ENCODE data around the gene TXNL1. TPM values are rescaled to one million over a fixed set of nuclear protein-coding genes. Genes with fewer than 3 reads are reported as not detected.
"Not testable (repeated sequence)": the region's sequence is repeated elsewhere in the genome, so short reads cannot be mapped to it uniquely, and the experiment has no call there.

TXNL1 gene
- 45.0 TPM for total RNA-seq (ENCODE audit: insufficient read depth, low replicate concordance)

DNA sequence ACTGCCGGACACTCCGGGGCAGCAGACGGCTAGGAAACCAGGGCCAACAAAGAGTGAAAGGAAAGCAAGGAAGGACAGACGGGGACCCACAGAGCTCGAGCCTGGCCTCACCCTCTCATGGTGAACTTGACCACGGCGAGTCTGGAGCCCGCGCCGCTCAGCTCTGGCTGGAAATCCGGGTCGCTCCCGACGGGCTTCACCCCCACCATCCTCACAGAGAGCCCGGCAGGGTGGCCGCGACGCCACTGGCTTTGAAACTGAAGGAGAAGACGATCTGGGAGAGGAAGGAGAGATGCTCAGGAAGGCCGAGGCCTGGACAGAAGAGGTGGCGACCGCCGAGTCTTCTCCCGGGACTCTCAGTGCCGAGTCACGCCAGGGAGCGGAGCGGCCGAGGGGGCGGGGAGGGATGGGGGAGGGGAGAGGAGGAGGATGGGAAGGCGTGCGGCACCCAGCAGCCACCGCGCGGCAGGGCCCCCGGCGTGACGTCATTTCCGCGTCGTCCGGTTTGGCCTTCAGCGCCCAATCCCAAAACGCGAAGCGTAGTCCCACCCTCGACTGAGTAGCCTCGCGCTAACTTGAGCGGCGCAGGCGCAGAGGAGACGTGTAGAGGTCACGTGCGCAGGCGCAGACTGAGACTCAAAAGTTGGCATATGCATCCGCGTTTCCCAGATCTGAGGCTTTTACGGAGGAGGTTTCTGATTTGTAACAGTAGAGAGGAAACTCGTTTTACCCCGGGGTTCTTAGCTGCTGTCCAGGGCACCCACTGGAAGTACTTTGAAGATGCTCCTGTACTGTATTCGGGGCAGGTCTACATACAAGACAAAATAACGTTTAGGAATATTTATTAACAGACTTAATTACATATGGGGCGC lies at the start of gene TXNL1:
Gene TXNL1, minus strand, starts transcription at position 361 of the 872 bp plus-strand sequence. Its CDS starts 152 bp downstream, at position 209.
- DNase-seq (ENCODE audit: low spot score), result peak; percentile 100

DNA sequence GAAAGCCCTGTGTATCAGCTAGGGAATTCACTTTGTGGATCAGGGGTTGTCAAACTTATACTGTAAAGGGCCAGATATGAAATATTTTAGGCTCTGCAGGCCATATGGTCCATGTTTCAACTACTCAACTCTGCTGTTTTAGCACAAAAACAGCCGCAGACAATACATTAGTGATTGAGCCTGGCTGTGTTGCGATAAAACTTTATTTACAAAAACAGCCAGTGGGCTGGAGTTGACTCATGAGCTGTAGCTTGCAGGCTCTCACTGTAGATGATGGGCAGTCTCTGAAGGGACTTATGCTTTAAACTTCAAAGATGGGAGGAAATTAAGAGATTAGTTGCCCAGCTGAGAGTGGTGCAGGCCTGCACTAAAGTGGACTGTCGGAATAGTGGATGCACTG lies 45.9 kb upstream of the TXNL1 start:
- DNase-seq (ENCODE audit: low spot score), result no peak

DNA sequence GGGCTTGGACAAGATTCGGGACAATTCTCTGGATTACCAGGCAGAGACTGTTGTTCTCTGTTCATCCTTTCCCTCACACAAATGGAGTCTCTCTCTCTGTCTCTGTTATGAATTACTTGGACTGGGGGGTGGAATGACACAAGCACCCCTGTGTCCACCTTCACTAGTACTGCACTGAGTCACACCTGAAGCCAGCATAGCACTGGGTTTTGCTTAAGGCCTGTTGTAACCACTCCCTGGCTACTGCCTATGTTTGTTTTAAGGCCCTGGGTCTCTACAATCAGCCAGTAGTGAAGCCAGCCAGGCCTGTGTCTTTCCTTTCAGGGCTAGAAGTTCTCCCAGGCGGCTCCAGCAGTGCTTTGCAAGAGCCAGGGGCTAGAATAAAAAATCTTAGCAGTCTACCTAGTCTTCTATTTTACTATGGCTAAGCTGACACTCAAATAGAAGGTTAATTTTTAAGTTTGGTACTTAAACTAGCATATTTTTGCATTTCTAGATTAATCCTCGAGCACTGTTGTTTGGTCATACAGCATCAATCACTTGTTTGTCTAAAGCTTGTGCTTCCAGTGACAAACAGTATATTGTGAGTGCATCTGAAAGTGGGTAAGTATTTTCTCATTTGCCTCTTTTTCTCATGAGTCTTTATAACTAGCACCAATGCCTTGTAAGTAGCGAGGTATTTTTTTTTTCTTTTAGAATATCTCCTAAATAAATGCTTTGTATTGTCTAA lies 40.6 kb upstream of the TXNL1 start:
- DNase-seq (ENCODE audit: low spot score), result no peak

DNA sequence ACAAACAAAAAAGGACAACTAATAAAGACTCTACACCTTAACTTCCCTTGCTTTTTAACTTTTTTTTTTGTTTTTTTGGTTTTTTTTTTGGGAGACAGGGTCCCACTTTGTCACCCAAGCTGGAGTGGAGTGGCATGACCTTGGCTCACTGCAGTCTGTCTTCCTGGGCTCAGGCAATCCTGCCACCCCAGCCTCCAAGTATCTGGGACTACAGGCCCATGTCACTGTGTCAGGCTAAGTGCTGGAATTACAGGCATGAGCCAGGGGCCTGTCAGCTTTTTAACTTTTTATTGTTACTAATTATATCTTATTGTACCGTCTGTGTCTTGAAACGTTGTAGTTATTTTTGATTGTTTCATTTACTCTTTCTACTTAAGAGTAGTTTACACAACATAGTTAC lies 38.2 kb upstream of the TXNL1 start:
- no peak for DNase-seq (ENCODE audit: low spot score)

DNA sequence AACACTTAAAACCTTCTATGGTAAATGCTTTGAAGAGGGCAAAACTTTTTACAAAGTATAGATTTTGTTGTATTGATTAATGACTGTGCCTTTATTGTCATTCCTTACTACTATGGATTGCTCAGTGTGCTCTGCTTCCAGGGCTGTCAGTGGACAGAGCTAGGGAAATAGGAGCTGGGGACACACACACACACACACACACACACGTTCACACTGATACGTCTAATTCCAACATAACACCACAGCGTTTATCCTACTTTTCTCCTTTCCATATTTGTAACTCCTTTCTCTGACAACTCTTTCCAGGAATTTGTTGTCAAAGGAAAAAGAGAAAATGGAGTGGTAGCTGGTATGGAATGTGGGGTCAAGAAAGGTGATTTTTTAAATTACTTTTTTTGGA lies 34.6 kb upstream of the TXNL1 start:
- DNase-seq (ENCODE audit: low spot score), result no peak

DNA sequence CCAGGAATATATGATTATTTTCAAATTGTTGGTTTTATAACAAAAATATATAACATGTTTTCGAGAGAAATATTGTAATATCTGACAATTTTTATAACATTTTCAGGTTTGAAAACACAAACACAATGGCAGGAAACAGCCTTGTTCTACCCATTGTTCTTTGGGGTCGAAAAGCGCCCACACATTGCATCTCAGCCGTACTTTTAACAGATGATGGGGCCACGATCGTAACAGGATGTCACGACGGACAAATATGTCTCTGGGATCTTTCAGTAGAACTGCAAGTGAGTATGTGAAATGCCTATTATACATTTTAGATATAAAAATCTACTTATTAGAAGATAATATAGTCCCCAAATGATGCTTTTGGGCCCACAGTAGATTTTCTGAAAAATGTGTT lies 34.0 kb upstream of the TXNL1 start:
- no peak for DNase-seq (ENCODE audit: low spot score)

DNA sequence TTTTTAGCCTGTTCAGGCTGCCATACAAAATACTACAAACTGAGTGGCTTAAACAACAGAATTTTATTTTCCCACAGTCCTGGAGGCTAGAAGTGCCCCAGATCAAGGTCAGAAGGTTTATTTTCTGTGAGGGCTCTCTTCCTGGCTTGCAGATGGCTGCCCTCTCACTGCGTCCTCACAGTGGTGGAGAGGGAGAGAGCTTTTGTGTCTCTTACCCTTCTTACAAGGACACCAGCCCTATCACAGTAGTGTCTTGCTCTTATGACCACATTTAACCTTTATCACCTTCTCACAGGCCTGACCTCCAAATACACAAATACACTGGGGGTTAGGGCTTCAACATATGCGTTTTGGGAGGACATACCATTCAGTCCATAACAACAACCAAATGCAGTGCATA lies 24.5 kb upstream of the TXNL1 start:
- no peak for DNase-seq (ENCODE audit: low spot score)

DNA sequence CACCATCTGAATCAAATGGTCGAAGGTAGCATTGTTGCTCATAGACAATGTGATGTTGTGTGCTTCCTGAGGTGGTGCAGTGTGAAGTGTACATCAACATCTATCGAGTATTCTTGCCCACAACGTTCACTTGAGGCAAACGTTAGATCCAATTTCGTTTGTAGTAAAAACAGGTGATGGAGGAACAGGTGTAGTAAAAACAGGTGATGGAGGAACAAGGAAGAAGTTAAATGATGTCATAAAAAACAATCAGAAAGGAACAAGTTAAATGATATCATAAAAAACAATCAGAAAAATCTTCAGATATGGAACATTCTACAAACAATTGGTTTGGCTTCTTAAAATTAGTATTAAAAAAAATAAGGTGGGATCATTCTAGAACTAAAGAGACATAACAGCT lies 24.1 kb upstream of the TXNL1 start:
- no peak for DNase-seq (ENCODE audit: low spot score)

DNA sequence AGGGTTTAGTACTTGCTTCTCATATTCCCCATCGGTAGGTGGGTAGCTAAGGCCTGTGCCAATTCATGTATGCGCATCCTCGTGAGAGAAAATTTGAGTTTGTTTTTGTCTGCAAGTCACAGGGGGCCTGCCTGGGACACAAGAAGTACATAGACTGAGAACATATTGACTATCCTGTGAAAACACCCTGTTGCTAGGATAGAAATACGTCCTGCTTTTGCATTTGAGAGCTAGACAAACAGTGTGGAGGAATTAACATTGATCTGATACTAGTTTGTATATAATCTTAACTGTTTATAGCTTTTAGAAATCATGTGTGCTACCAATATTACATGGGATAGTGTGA lies 23.6 kb upstream of the TXNL1 start:
- no peak for DNase-seq (ENCODE audit: low spot score)

DNA sequence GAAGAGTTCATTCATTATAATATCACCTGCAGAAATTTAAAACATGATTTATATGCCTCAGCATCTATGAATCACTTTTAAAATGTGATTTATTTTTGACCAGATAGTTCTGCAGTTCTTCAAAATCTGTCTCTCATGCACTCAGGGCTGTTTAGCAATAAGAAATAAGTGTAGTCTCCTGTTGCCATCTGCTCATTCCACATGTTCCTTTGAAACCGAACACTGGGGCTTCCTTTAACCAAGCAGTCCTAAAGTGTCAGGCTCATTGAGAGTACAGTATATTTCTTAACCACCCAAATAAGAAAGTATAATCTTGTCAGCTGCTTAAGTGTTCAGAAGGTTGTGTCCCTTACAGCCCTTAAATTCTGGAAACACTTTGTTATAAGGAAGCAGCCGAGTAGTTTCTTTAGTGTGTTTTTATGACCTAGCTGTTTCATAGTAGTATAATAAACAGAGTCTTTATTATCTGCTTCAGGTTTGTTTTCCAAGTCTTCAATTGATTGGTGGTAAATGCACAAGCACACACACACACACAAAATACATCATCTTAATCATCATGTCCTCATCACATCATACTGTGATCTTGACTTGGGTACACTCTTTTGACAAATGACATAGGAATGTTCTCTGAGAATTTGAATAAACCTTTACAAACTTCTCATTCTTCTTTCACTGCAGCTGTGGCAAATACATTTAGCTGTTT lies 23.1 kb upstream of the TXNL1 start:
- no peak for DNase-seq (ENCODE audit: low spot score)

DNA sequence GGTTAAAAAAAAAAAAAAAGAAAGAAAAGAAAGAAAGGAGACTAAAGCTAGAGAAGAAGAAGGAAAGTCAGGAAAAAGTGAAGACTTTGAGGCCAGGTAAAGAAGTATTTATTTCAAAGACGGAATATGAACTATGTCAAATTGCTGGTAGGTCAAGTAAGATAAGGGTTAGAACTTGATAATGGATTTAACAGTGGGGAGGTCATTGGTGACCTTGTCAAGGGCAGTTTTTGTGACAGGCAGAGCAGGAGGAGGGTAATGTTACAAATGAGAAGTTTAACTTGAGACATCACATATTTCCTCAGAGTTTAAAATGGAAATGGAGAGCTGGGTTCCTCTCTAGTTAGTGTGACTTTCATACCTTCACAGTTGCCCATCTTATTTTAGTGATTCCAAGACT lies 22.3 kb upstream of the TXNL1 start:
- no peak for DNase-seq (ENCODE audit: low spot score)

DNA sequence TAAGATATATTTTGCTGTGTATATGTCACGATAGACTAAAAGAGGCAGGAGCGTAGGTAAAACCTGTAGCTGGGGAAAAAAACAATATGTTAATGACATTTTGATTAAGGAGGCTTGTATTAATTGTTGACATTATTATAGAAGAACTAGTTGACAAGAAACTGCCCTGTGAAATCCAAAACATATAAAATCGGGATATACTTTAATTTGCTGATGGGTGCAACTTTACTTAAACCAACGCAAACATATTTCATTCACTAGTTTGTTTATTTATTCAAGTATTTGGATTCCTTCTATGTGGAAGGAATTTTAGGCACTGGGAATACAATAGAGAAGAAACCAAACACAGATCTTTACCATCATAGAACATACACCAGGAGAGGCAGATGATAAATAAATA lies 20.7 kb upstream of the TXNL1 start:
- no peak for DNase-seq (ENCODE audit: low spot score)

DNA sequence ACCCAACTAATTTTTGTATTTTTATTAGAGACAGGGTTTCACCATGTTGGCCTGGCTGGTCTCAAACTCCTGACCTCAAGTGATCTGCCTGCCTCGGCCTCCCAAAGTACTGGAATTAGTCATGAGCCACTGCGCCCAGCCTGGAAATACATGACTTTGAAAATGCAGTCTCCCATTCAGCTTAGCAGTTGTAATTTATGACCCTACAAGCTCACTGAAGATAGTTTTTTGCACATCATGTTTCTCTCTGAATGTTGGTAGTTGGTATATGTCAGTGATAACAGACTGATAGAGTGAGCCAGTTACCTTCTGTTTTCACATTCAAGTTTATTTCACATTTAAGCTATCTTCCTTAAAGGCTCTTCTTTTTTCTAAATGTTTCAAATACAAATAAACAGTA lies 19.9 kb upstream of the TXNL1 start:
- DNase-seq (ENCODE audit: low spot score), result no peak

DNA sequence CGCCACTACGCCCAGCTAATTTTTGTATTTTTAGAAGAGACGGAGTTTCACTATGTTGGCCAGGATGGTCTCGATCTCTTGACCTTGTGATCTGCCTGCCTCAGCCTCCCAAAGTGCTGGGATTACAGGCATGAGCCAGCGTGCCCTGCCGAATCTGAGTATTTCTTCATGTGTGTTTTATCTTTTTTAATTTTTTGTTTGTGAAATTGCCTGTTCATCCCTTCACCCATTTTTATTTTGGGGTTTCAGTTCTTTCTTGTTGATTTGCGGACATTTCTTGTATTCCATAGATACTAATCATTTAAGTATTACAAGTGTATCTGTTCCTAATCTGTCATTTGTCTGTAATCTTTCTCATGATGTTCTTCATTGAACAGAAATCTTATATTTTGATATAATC lies 15.9 kb upstream of the TXNL1 start:
- not testable (repeated sequence) for DNase-seq (ENCODE audit: low spot score)

DNA sequence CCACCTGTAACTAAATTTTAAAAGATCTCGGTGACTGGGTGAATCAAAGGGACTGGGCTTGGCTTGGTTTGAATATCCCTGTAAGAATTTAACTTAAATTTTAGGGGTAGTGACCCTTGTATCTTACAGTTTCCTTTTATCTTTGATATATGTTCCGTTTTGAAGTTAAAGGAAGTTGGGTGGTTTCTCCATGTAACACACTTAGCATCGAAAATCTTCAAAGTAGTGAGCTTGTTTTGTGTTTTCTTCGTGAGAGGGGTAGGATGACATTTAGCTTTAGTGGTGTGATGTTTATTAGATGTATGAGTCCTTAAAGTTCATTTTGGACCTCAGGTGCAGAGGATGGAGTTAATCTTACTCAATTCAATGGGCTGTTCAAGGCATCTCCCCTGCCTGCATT lies 14.4 kb upstream of the TXNL1 start:
- DNase-seq (ENCODE audit: low spot score), result no peak

DNA sequence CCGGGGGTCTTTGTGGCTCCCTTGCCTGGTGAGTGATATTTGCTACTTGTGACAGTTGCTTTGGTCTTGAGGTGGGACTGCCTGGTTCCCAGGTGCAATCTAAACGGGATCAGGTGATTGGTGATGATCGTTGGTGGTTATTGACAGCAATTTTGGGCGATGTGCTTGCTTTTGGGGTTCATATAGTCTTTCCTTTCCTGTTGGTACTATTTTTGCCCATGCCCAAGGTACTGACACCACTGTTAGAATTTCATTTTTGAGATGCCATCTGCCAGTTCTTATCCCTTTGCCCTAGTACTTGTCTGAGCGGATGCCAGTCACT lies 13.3 kb upstream of the TXNL1 start:
- DNase-seq (ENCODE audit: low spot score), result no peak

DNA sequence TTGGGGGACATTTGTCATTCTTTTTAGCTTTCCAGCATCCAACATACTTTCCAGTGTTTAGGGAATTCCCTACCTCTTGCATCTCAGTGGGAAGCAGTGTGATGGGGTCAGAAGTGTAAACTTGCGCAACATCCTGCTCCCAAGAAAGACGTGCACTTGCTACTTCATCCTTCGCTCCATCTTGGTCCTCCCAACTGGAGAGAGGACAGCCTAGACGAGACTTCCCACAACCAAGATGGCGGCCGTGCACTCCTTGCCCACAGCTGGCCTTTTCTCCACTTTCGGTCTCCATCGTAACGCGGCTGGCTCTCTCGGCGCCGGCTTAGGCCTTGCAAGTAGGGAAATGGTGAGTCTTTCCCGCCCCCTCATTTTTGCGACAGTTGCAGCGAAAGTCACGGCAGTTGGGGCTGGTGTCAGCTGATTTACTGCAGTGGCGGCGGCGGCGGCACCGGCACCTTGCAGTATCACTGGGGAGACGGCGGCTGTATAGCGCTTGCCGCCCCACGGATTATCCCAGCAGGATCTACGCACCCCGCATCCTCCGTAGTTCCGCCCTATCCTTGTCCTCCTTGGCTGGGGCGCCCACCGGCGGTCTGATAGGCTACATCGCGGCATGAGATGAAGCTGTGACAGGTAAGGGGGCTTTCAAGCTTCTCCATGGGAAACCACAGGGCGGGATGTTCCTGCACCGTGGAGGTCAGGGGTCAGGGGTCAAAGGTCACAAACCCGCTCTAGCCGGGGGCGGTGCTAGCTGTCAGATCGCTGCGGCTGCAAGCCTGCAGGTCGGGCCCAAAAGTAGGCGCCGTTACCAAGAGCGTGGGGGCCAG lies 12.8 kb upstream of the TXNL1 start, which contains the start of gene WDR7:
Gene WDR7, plus strand, starts transcription at position 416 of the 827 bp plus-strand sequence. CDS start 21,157 bp downstream, outside the sequence.
- DNase-seq (ENCODE audit: low spot score), result peak; percentile 99

DNA sequence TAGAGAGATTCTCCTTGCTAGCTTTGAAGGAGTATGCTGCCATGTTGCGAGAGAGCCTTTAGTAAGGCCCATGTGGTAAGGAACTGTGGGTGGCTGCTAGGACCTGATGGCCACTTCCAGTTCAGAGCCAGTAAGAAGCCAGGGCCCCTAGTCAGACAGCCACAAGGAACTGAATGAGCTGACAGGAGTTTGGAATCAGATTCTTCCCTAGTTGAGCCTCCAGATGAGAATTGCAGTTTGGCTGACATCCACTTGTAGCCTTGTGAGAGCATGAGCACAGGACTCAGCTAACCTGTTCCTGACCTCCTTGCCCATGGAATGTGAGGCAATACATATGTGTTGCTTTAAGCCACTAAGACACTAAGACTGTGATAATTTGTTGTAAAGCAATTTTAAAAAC lies 11.6 kb upstream of the TXNL1 start:
- no peak for DNase-seq (ENCODE audit: low spot score)

DNA sequence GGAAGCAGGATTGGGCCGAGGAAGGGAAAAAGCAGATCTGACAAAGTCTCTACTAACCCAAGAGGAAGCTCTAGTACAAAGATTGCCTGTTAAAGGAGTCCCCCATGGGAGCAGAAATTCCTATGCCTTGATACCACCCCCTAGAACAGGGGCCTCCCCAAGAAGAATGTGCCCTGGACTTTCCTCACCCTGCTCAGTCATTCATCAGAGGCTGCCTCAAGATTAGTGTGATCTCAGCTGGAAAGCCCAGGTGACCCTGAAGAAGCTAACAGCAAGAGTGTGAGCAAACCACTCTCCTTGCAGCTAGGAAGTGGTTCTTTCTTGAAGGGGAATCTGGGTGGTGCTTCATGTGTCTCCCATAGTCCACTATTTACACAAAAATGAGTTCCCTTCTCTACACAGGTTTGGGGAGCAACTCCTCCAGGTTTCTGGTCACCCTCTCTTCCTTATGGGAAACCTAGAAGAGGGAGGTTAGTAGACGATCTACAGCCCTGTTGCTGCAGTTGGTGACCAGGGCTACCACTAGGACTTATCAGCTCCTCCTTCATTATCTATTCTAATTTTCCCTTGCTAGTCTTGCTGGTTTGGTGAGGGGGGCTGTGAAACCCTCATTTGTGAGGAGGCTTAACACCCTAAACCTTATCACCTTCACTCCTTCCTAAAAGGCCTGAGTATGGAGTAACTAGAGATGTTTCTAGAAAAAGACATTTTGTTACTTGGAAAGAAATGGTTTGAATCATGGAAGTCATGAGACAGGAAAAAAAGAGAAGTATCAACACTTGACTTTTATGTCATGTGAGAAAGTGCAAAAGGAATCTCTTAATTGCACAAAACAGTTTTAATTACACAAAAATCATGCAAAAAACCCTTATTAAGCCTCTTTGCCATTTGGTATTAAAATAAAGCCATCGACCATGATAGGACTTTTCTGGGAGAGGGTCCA lies 9.8 kb upstream of the TXNL1 start:
- DNase-seq (ENCODE audit: low spot score), result no peak

DNA sequence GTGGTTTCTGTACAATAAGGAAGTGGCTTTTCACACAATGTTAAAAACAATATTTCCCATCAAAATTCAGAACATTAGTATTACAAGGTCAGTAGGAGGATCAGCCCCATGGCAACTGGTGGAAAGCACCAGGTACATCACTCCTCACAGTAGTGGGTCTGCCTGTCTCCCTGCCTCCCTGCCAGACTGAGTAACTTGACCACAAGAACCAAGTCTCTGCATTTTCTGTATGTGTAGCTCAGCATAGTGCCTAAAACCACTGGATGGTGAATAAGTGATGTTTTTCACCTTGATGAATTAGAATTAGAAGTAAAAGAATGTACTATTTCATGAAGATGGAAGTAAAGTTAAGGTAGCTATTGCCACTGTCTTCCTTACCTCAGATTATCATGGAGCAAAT lies 8.7 kb upstream of the TXNL1 start:
- no peak for DNase-seq (ENCODE audit: low spot score)
